GM12872 (cell line): ENCODE results near the gene SACM1L.

Experiments used
- CTCF ChIP-seq: IDR thresholded peaks from 3 replicates; pipeline ENCODE4 v1.5.1; 2011; ENCODE audit warnings: low read depth, mild to moderate bottlenecking, low read length, moderate library complexity; ENCODE audit not compliant: insufficient read depth

Gene SACM1L

GRCh38 chr3:45748068-45748467, 58.9 kb downstream of the SACM1L start:
- TF ChIP-seq CTCF, result no peak

- TF ChIP-seq CTCF, result no peak
These were observed 60.7 kb downstream of the SACM1L start for GRCh38 chr3:45749880-45750279.

- TF ChIP-seq CTCF, result no peak
These were observed 62.5 kb downstream of the SACM1L start for GRCh38 chr3:45751537-45752242.

- TF ChIP-seq CTCF, result no peak
These were observed 63.9 kb downstream of the SACM1L start for GRCh38 chr3:45753095-45753494.

- no peak for TF ChIP-seq CTCF
These were observed 65.3 kb downstream of the SACM1L start for GRCh38 chr3:45754461-45754860.

- TF ChIP-seq CTCF, result no peak
These were observed 66.9 kb downstream of the SACM1L start for GRCh38 chr3:45756055-45756454.

GRCh38 chr3:45758871-45759270, 69.7 kb downstream of the SACM1L start:
- TF ChIP-seq CTCF, result no peak
